ENCODE results near the gene SLC9C2.
"Not testable (repeated sequence)": the region's sequence is repeated elsewhere in the genome, so short reads cannot be mapped to it uniquely, and the experiment has no call there.

Gene SLC9C2

GRCh38 chr1:173581383-173582079, 21.3 kb downstream of the SLC9C2 start:
- DNase-seq, result no peak

- no peak for DNase-seq
These were observed 22.2 kb downstream of the SLC9C2 start for GRCh38 chr1:173580658-173581057.

DNA sequence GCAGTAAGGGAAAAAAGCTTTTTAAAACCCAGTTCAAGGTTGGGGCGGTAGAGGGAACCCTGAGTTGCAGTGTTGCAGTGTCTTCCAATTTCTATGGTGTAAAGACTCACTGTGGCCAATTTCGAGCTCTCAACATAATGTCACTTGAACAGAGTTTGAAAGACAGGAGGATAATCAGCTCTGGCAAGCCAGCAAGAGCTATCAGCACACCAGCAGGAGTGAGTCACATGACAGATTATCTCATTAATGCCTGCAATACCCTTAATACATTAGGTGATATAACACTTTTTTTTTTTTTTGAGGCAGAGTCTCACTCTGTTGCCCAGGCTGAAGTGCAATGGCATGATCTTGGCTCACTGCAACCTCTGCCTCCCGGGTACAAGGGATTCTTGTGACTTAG, 22.8 kb downstream of the SLC9C2 start:
- DNase-seq, result no peak

DNA sequence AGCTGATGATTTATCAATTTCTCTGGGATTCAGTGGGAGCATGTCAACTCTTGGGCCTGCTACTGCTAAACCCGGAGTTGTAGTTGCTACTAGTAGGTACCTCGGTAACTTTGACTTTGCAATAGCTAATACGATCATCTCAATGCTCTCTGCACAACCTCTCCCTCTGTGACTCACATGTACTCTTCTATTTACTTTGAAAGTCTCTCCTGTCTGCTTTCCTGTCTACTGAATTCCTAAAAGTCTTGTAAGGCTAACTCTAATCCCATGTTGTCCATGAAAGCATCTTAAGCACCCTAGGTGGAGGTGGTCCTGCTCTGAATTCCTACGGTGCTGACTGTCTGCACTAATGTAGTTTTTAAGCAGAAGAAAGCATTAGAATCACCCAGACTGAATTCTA, 29.3 kb downstream of the SLC9C2 start:
- DNase-seq, result no peak

DNA sequence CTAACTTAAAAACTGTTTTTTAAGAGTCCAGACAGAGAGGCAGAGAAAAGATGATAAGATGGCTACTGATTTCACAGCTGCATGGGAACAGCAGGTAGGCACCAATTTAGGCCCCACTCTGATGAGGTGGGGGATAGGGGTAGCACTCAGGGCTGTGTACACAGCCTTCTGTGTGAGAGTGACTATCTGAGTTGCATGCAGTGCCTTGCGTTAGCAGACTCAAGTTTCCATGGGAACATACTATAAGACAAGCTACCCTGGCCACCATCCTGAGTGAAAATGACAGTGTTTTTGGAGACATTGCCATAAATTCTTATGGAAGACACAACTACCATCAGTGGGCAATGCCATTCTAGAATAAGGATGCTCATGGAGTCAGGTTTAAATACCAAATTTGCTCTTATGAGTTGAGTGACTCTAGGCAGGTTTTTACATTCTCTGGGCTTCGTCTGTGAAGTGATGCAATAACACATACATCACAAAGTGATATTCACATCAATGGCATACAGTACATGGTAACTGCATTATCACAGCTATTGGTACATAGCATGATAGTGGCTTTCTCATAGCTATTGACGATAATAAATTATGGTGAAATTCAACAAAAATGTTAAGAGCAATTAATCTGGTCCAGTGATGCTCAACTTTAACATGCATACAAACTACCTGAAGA, 30.5 kb downstream of the SLC9C2 start:
- no peak for DNase-seq

- no peak for DNase-seq
These were observed 32.4 kb downstream of the SLC9C2 start for GRCh38 chr1:173570370-173571007.

GRCh38 chr1:173568483-173568882, 34.4 kb downstream of the SLC9C2 start:
- DNase-seq, result no peak

DNA sequence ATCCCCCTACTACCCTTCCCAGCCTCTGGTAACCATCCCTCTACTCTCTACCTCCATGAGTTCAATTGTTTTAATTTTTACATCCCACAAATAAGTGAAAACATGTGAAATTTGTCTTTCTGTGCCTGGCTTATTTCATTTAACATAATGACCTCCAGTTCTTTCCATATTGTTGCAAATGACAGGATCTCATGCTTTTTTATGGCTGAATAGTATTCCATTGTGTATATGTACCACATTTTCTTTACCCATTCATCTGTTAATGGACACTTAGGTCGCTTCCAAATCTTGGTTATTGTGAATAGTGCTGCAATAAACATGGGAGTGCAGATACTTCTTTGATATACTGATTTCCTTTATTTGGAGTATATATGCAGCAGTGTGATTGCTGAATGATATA, 39.0 kb downstream of the SLC9C2 start:
- DNase-seq, result not testable (repeated sequence)

DNA sequence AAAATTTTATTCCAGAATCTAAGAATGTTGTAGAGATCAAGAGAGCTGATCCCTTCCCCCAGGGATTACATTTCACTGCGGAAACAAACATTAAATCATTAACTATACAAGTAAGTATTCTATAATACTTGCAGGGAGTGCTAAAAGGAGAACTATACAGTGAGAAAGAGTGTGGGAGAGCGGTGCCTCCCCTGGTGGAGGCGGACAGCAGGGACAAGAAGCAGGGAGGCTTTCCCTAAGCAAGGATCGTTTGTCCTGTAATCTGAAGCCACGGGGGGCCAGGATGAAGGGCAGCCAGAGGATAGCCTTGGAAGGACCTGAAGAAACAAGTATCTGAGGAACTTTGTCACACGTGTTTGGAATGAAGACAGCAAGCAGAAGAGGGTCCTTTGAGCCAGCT, 40.1 kb downstream of the SLC9C2 start:
- DNase-seq, result no peak

DNA sequence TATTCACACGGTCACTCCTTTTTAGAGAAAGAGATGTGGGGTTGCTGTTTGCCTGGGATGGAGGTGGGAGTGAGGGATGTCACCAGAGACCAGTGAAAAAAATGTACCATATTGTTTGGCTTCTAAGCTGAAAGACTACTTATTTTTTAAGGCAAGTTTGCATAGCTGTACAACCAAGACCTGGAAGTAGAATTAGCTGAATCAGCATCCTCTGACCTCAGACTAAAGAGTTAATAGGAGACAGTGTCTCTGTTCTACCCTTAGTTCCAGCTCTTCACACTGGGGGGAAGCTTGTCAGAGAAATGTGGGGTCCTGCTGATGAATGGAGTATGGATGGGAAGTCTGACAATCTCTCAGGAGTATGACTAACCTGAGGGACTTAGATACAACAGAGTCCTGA, 41.6 kb downstream of the SLC9C2 start:
- no peak for DNase-seq

- no peak for DNase-seq
These were observed 42.5 kb downstream of the SLC9C2 start for GRCh38 chr1:173560285-173560880.

GRCh38 chr1:173555651-173556305, 47.1 kb downstream of the SLC9C2 start:
- no peak for DNase-seq

DNA sequence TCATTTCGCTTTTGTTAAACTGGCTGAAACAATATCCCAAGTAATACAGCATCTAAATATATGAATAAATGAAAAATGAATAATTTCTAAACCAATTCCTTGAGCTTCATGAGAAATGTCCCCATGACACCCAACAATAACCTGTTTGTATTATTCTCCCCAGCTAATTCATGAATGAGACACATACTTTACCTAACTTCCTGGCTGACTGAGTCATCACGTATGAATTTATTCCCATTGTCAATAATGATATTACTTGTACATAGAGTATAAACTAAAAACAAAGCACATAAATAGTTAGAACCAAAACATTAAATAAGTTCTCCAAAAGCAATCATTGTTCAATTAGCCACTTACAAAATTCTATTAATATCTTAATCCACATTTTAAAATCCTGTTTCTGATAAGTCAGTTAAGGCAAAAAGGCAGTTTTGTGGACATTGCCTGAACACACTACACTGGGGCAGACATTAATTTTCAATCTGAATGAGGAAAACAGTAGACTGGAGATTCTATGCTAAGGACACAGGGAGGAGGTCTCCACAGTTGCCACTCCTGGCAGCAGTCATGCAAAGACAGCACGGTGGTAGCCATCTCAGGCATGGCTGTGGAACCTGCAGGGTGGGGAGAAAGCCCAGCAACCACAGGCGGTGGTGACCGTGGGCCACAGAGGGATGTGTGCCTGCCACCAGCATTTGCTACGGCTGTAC, 48.2 kb downstream of the SLC9C2 start:
- no peak for DNase-seq

DNA sequence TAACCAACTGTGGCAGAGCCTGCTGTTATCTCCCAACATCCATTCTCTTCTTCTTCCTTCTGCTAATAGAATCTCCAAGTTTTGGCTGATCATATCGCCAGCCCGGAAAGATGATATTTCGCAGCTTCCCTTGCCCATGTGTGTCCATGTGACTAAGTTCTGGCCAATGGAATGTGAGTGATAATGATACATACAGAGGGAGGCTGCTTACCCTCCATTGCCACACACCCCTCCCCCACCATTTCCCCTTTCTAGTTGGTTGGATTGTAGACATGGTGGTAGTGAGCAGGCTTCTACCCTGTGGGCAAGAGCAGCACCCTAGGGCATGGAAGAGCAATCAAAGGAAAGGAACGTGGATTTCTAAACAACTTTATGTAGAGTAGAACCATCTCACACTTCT, 48.8 kb downstream of the SLC9C2 start:
- DNase-seq, result no peak

DNA sequence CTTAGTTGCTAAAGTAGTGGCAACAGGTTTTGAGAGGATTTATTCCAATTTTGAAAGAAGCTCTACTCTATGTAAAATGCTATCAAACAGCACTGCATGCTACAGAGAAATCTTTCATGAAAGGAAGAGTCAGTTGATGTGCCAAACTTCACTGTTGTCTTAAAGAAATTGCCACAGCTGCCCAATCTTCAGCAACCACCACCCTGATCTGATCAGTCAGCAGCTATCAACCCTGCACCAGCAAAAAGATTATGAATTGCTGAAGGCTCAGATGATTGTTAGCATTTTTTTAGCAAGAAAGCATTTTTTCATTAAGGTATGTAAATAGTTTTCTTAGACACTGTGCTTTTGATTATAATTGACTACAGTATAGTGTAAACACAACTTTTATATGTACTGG, 49.6 kb downstream of the SLC9C2 start:
- no peak for DNase-seq

GRCh38 chr1:173551699-173552098, 51.2 kb downstream of the SLC9C2 start:
- DNase-seq, result no peak

GRCh38 chr1:173549813-173550212, 53.1 kb downstream of the SLC9C2 start:
- DNase-seq, result no peak

- DNase-seq, result no peak
These were observed 57.2 kb downstream of the SLC9C2 start for GRCh38 chr1:173545688-173546087.

GRCh38 chr1:173536223-173536622, 66.6 kb downstream of the SLC9C2 start:
- no peak for DNase-seq

DNA sequence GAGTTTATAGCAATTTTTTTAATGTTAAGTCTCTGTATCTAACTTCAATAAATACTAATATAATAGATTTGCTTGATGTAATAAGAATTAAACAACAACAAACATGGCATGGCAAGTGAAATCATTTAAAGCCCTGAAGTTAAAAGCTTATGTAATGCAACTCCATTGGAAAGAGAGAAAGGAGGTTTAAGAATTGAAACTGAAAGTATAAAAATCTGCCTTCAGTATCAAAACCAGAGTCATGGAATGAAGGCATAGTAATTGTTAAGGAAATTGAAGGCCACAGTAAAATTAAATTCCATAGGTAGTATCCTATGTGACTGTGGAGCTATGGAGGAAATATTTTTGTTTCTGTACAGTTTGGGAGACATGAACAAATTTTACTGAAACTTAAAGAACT, 70.6 kb downstream of the SLC9C2 start:
- DNase-seq, result no peak

DNA sequence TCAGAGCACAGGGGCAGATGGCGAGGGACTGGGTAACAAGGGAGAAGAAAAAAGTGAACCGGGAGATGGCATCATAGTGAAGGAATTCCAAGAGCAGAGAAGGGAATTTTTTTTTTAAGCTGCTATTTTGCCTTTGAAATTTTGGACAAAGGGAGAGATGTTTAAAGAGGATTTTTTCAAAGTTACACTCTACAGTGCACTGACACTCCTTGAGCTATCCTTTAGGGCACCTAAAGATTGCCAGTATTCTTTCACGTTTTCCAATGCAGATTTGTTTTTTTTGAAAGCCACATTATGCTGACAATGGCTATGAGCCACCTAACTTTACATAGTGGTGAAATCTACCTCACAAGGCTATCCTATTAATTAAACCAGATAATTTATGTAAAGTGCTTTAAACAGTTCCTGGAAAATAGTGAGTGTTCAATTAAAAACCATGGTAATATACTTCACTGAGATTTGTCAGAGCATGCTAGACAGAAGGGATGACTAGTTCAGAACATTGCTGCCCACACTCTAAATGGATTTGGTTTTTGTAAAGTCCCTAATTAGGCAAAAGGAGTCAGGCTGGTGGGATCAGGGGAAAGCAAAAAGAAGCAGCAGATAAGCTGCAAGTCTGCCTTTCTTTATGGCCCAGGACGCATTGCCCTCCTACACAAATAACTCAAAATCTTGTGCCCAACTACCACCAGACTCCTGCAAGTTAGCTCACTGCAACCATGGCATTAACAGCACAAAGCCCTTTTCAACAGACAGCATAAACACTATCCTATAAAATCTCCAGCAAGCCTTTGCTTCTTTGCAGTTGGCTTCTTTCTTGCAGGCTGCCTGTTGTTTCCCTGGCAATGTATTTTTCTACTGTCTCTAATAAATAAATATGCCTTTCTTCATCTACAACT, 71.8 kb downstream of the SLC9C2 start:
- DNase-seq, result no peak

DNA sequence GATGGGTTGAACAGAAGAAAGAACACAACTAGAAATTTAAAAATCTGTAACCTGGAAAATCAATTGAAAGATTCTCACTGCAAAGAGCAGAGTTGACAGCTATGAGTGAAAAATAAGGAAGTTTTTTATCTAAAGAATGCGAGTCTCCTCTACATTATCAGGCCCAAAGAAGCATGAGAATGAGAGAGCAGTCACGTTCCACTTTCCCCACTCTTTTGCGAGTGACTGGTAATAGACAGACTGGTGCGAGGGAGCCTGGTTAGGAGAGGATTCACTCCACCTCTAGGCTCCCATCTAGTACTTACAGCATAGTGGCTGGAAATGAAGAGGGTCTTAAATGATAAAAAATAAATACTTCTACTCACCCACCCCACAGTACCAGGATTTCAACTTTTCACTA, 73.8 kb downstream of the SLC9C2 start:
- no peak for DNase-seq
